Measurements from ENCODE around the gene LIMK1.
A peak's percentile ranks its signal among the peaks of the same experiment; 100 is the strongest.

LIMK1 gene

GRCh38 chr7:74056096-74056915 is 27.3 kb upstream of the LIMK1 start:
- DNase-seq (ENCODE audit: low spot score) (no peak), FAIRE-seq (no peak)

GRCh38 chr7:74057216-74057925 is 26.2 kb upstream of the LIMK1 start:
- no peak for DNase-seq (ENCODE audit: low spot score)
- no peak for FAIRE-seq

GRCh38 chr7:74057987-74058386 is 25.6 kb upstream of the LIMK1 start:
- FAIRE-seq (no peak), DNase-seq (ENCODE audit: low spot score) (no peak)

- FAIRE-seq: no peak
These were observed 25.1 kb upstream of the LIMK1 start for GRCh38 chr7:74058486-74058885.

GRCh38 chr7:74059037-74059436 is 24.6 kb upstream of the LIMK1 start:
- no peak for FAIRE-seq

More at GRCh38 chr7:74058486-74058885, 25.1 kb upstream of the LIMK1 start:
- DNase-seq (ENCODE audit: low spot score): no peak

GRCh38 chr7:74059681-74060588 is 23.7 kb upstream of the LIMK1 start:
- DNase-seq (ENCODE audit: low spot score) (no peak), FAIRE-seq (no peak)

More at GRCh38 chr7:74059037-74059436, 24.6 kb upstream of the LIMK1 start:
- no peak for DNase-seq (ENCODE audit: low spot score)

GRCh38 chr7:74061840-74062539 is 21.6 kb upstream of the LIMK1 start:
- DNase-seq (ENCODE audit: low spot score) (peak; percentile 86), FAIRE-seq (peak; percentile 77)

GRCh38 chr7:74063223-74063641 is 20.4 kb upstream of the LIMK1 start:
- FAIRE-seq (no peak), DNase-seq (ENCODE audit: low spot score) (no peak)

- DNase-seq (ENCODE audit: low spot score): no peak
- FAIRE-seq: no peak
These were observed 20.0 kb upstream of the LIMK1 start for GRCh38 chr7:74063646-74064045.

GRCh38 chr7:74064696-74065095 is 18.9 kb upstream of the LIMK1 start:
- DNase-seq (ENCODE audit: low spot score) (no peak), FAIRE-seq (no peak)

GRCh38 chr7:74066626-74067025 is 17.0 kb upstream of the LIMK1 start:
- no peak for DNase-seq (ENCODE audit: low spot score)
- FAIRE-seq: no peak

- DNase-seq (ENCODE audit: low spot score): no peak
- FAIRE-seq: no peak
These were observed 15.1 kb upstream of the LIMK1 start for GRCh38 chr7:74068378-74069085.

GRCh38 chr7:74069086-74069541 is 14.5 kb upstream of the LIMK1 start:
- DNase-seq (ENCODE audit: low spot score): no peak
- FAIRE-seq: no peak

GRCh38 chr7:74069790-74070618 is 13.6 kb upstream of the LIMK1 start:
- FAIRE-seq (no peak), DNase-seq (ENCODE audit: low spot score) (no peak)

GRCh38 chr7:74070619-74070921 is 13.0 kb upstream of the LIMK1 start:
- DNase-seq (ENCODE audit: low spot score): no peak
- no peak for FAIRE-seq

GRCh38 chr7:74071121-74071520 is 12.5 kb upstream of the LIMK1 start:
- FAIRE-seq (no peak), DNase-seq (ENCODE audit: low spot score) (no peak)

GRCh38 chr7:74074770-74075169 is 8.8 kb upstream of the LIMK1 start:
- DNase-seq (ENCODE audit: low spot score) (no peak), FAIRE-seq (no peak)

GRCh38 chr7:74078461-74078860 is 5.1 kb upstream of the LIMK1 start:
- no peak for FAIRE-seq

GRCh38 chr7:74082770-74083116 is 861 bp upstream of the LIMK1 start:
- FAIRE-seq (no peak), DNase-seq (ENCODE audit: low spot score) (no peak)

More at GRCh38 chr7:74078461-74078860, 5.1 kb upstream of the LIMK1 start:
- DNase-seq (ENCODE audit: low spot score): no peak
